Activated CD8-positive, alpha-beta T cell treated with anti-CD3 and anti-CD28 coated beads, Interleukin-2, amount 10 ng/mL, durations not matched to agents 7 days and 5 days (primary cell): ENCODE results near the gene KLF8. TPM values are rescaled to one million over a fixed set of nuclear protein-coding genes. Genes with fewer than 3 reads are reported as not detected.

Experiments used
- ATAC-seq: fragments of 150-1000 bp; cut with Tn5 transposase; one replicate; pipeline ENCODE4 v1.10.0; 2021; ENCODE audit warnings: moderate library complexity
- CTCF ChIA-PET: fragments of 350-600 bp; sonication (Branson Sonifier 250); formaldehyde crosslinking; loops from one replicate; lab custom pipeline; 2021; ENCODE audit warnings: antibody characterized with exemption; lab: Charles Lee
- POLR2A ChIA-PET: fragments of 350-600 bp; sonication (Branson Sonifier 250); formaldehyde crosslinking; loops from one replicate; lab custom pipeline; 2021; ENCODE audit warnings: antibody characterized with exemption; lab: Charles Lee
- DNase-seq: peaks from one replicate; pipeline ENCODE4 v3.0.0-alpha.2; 2020
- H3K27ac Mint-ChIP-seq: one replicate; pipeline ENCODE4 v1.8.0; 2021; ENCODE audit warnings: mild to moderate bottlenecking, mixed read lengths
- H3K27me3 Mint-ChIP-seq: one replicate; pipeline ENCODE4 v1.8.0; 2021; ENCODE audit warnings: low read depth, mixed read lengths
- H3K36me3 Mint-ChIP-seq: one replicate; pipeline ENCODE4 v1.8.0; 2021; ENCODE audit warnings: low read depth, mixed read lengths
- H3K4me1 Mint-ChIP-seq: one replicate; pipeline ENCODE4 v1.8.0; 2021; ENCODE audit warnings: low read depth, mixed read lengths
- H3K4me3 Mint-ChIP-seq: one replicate; pipeline ENCODE4 v1.8.0; 2021; ENCODE audit warnings: mild to moderate bottlenecking, mixed read lengths
- H3K9me3 Mint-ChIP-seq: one replicate; pipeline ENCODE4 v1.8.0; 2022; ENCODE audit warnings: mixed read lengths; ENCODE audit not compliant: insufficient read depth
- total RNA-seq, 2 experiments: library from RNA; stranded (reverse); gene quantifications; one replicate each; pipeline ENCODE4 v1.2.3, GENCODE V29; 2021

KLF8 gene
- total RNA-seq, 2 experiments from 2014 or later: 2.8 TPM

- ChIA-PET POLR2A (no interaction called here), CTCF (interaction anchor here (1.2 to 2.4 kb wide), 2 partner anchors 11 to 14 kb away, joined by 3 to 17 read pairs; no protein-coding TSS in a partner anchor)
- no peak overlapping the region for H3K27ac Mint-ChIP-seq
- ATAC-seq (peak; percentile 35), DNase-seq (no peak)
- H3K4me1 Mint-ChIP-seq: peaks cover 16% of the 10 kb centered on the region
- no peaks in the 10 kb centered on the region for H3K36me3 Mint-ChIP-seq
- peaks cover 16% of the 10 kb centered on the region for H3K27me3 Mint-ChIP-seq
- H3K4me3 Mint-ChIP-seq: peak overlapping the region; percentile 73
- no peaks in the 10 kb centered on the region for H3K9me3 Mint-ChIP-seq
Observed at GRCh38 chrX:56233682-56234081, 1.5 kb downstream of the KLF8 start.

- DNase-seq (peak; percentile 67), ATAC-seq (peak; percentile 60)
- ChIA-PET POLR2A (no interaction called here), CTCF (interaction anchor here (0.9 to 4.3 kb wide), 17 partner anchors 9 to 1114 kb away, joined by 3 to 17 read pairs (median 4); partner anchors contain the start of genes KLF8, MAGEH1 and NBDY)
- H3K4me3 Mint-ChIP-seq: no peak overlapping the region
- no peaks in the 10 kb centered on the region for H3K27me3 Mint-ChIP-seq
- no peaks in the 10 kb centered on the region for H3K9me3 Mint-ChIP-seq
- no peaks in the 10 kb centered on the region for H3K36me3 Mint-ChIP-seq
- peaks cover 7% of the 10 kb centered on the region for H3K4me1 Mint-ChIP-seq
- no peak overlapping the region for H3K27ac Mint-ChIP-seq
Observed at GRCh38 chrX:56248492-56248891, 16.3 kb downstream of the KLF8 start.

- Mint-ChIP-seq H3K27me3 (no peaks in the 10 kb centered on the region), H3K27ac (no peak overlapping the region), H3K4me1 (no peaks in the 10 kb centered on the region), H3K9me3 (no peaks in the 10 kb centered on the region), H3K36me3 (no peaks in the 10 kb centered on the region), H3K4me3 (no peak overlapping the region)
- POLR2A ChIA-PET: no interaction called here
- ATAC-seq (no peak), DNase-seq (no peak)
- CTCF ChIA-PET: no interaction called here
Observed at GRCh38 chrX:56253832-56254703, 21.9 kb downstream of the KLF8 start.

- peak overlapping the region; percentile 34 for H3K27ac Mint-ChIP-seq
Observed at GRCh38 chrX:56268888-56269287, 36.7 kb downstream of the KLF8 start.

GRCh38 chrX:56278692-56279091 lies 46.5 kb downstream of the KLF8 start:
- H3K27ac Mint-ChIP-seq: no peak overlapping the region
- H3K4me1 Mint-ChIP-seq: peaks cover 9% of the 10 kb centered on the region
- DNase-seq: no peak
- H3K4me3 Mint-ChIP-seq: no peak overlapping the region
- POLR2A ChIA-PET: no interaction called here
- CTCF ChIA-PET: no interaction called here
- H3K27me3 Mint-ChIP-seq: no peaks in the 10 kb centered on the region
- no peak for ATAC-seq
- no peaks in the 10 kb centered on the region for H3K36me3 Mint-ChIP-seq
- H3K9me3 Mint-ChIP-seq: no peaks in the 10 kb centered on the region

More at GRCh38 chrX:56268888-56269287, 36.7 kb downstream of the KLF8 start:
- peak; percentile 42 for ATAC-seq
- no peaks in the 10 kb centered on the region for H3K9me3 Mint-ChIP-seq
- no peak for DNase-seq
- H3K27me3 Mint-ChIP-seq: no peaks in the 10 kb centered on the region
- peaks cover 1% of the 10 kb centered on the region for H3K36me3 Mint-ChIP-seq
- H3K4me3 Mint-ChIP-seq: no peak overlapping the region
- POLR2A ChIA-PET: no interaction called here
- CTCF ChIA-PET: interaction anchor here (0.7 to 0.9 kb wide), 2 partner anchors 20 to 913 kb away, joined by 3 read pairs; no protein-coding TSS in a partner anchor
- H3K4me1 Mint-ChIP-seq: peaks cover 19% of the 10 kb centered on the region

- Mint-ChIP-seq H3K9me3 (no peaks in the 10 kb centered on the region), H3K4me1 (peaks cover 9% of the 10 kb centered on the region), H3K4me3 (no peak overlapping the region), H3K27me3 (no peaks in the 10 kb centered on the region), H3K27ac (no peak overlapping the region), H3K36me3 (no peaks in the 10 kb centered on the region)
- ChIA-PET POLR2A (no interaction called here), CTCF (interaction anchor here (5.1 kb wide), 1 partner anchor 448 kb away, joined by 82 read pairs; the partner anchor contains the start of gene NBDY)
- DNase-seq (no peak), ATAC-seq (no peak)
Observed at GRCh38 chrX:56279863-56280262, 47.7 kb downstream of the KLF8 start.

GRCh38 chrX:56281789-56282188 lies 49.6 kb downstream of the KLF8 start:
- no peaks in the 10 kb centered on the region for H3K9me3 Mint-ChIP-seq
- H3K27me3 Mint-ChIP-seq: no peaks in the 10 kb centered on the region
- ChIA-PET POLR2A (no interaction called here), CTCF (interaction anchor here (0.8 to 5.1 kb wide), 6 partner anchors 10 to 453 kb away, joined by 3 to 82 read pairs (median 4); partner anchors contain the start of gene NBDY)
- H3K36me3 Mint-ChIP-seq: no peaks in the 10 kb centered on the region
- ATAC-seq (no peak), DNase-seq (peak; percentile 42)
- H3K4me1 Mint-ChIP-seq: peaks cover 9% of the 10 kb centered on the region
- no peak overlapping the region for H3K4me3 Mint-ChIP-seq
- no peak overlapping the region for H3K27ac Mint-ChIP-seq

GRCh38 chrX:56284269-56284668 lies 52.1 kb downstream of the KLF8 start:
- ATAC-seq (no peak), DNase-seq (no peak)
- H3K9me3 Mint-ChIP-seq: no peaks in the 10 kb centered on the region
- H3K27ac Mint-ChIP-seq: no peak overlapping the region
- no peak overlapping the region for H3K4me3 Mint-ChIP-seq
- peaks cover 10% of the 10 kb centered on the region for H3K4me1 Mint-ChIP-seq
- H3K36me3 Mint-ChIP-seq: peaks cover 2% of the 10 kb centered on the region
- CTCF ChIA-PET: interaction anchor here (5.1 kb wide), 1 partner anchor 444 kb away, joined by 82 read pairs; the partner anchor contains the start of gene NBDY
- H3K27me3 Mint-ChIP-seq: no peaks in the 10 kb centered on the region
- POLR2A ChIA-PET: no interaction called here

GRCh38 chrX:56288608-56289007 lies 56.5 kb downstream of the KLF8 start:
- Mint-ChIP-seq H3K4me1 (peaks cover 8% of the 10 kb centered on the region), H3K36me3 (peaks cover 4% of the 10 kb centered on the region), H3K27ac (no peak overlapping the region), H3K27me3 (no peaks in the 10 kb centered on the region), H3K4me3 (no peak overlapping the region), H3K9me3 (peaks cover 4% of the 10 kb centered on the region)
- DNase-seq (no peak), ATAC-seq (no peak)
- CTCF ChIA-PET: interaction anchor here (1.0 kb wide), 1 partner anchor 445 kb away, joined by 4 read pairs; no protein-coding TSS in a partner anchor
- POLR2A ChIA-PET: no interaction called here

GRCh38 chrX:56289449-56289848 lies 57.3 kb downstream of the KLF8 start:
- CTCF ChIA-PET: interaction anchor here (1.0 kb wide), 1 partner anchor 444 kb away, joined by 4 read pairs; no protein-coding TSS in a partner anchor
- no peak for DNase-seq

GRCh38 chrX:56308726-56309125 lies 76.6 kb downstream of the KLF8 start:
- Mint-ChIP-seq H3K36me3 (peaks cover 1% of the 10 kb centered on the region), H3K4me1 (peaks cover 3% of the 10 kb centered on the region)
- CTCF ChIA-PET: no interaction called here

More at GRCh38 chrX:56289449-56289848, 57.3 kb downstream of the KLF8 start:
- peaks cover 8% of the 10 kb centered on the region for H3K4me1 Mint-ChIP-seq
- POLR2A ChIA-PET: no interaction called here
- no peaks in the 10 kb centered on the region for H3K27me3 Mint-ChIP-seq
- peaks cover 4% of the 10 kb centered on the region for H3K9me3 Mint-ChIP-seq
- no peak for ATAC-seq
- H3K4me3 Mint-ChIP-seq: no peak overlapping the region
- no peak overlapping the region for H3K27ac Mint-ChIP-seq
- peaks cover 4% of the 10 kb centered on the region for H3K36me3 Mint-ChIP-seq

GRCh38 chrX:56309881-56310280 lies 77.7 kb downstream of the KLF8 start:
- CTCF ChIA-PET: no interaction called here
- H3K27me3 Mint-ChIP-seq: no peaks in the 10 kb centered on the region
- DNase-seq (no peak), ATAC-seq (no peak)
- H3K4me3 Mint-ChIP-seq: no peak overlapping the region
- H3K36me3 Mint-ChIP-seq: peaks cover under 1% of the 10 kb centered on the region
- H3K4me1 Mint-ChIP-seq: peaks cover 10% of the 10 kb centered on the region
- H3K9me3 Mint-ChIP-seq: peaks cover 13% of the 10 kb centered on the region
- POLR2A ChIA-PET: no interaction called here
- H3K27ac Mint-ChIP-seq: no peak overlapping the region

More at GRCh38 chrX:56308726-56309125, 76.6 kb downstream of the KLF8 start:
- H3K4me3 Mint-ChIP-seq: no peak overlapping the region
- ATAC-seq (no peak), DNase-seq (no peak)
- no peak overlapping the region for H3K27ac Mint-ChIP-seq
- peaks cover 13% of the 10 kb centered on the region for H3K9me3 Mint-ChIP-seq
- POLR2A ChIA-PET: no interaction called here
- no peaks in the 10 kb centered on the region for H3K27me3 Mint-ChIP-seq
